Osteocyte (in vitro differentiated cells): ENCODE data around the gene BCAS4. TPM values are rescaled to one million over a fixed set of nuclear protein-coding genes. Genes with fewer than 3 reads are reported as not detected.

Experiments used
- DNase-seq: peaks from one replicate; pipeline ENCODE4 v3.0.0; 2021; ENCODE audit warnings: mixed read lengths; ENCODE audit not compliant: unreplicated experiment; ENCODE audit errors: extremely low spot score
- H3K27ac Mint-ChIP-seq: one replicate; pipeline ENCODE4 v1.8.0; 2021; ENCODE audit warnings: mild to moderate bottlenecking, mixed read lengths; ENCODE audit not compliant: unreplicated experiment
- H3K27me3 Mint-ChIP-seq: one replicate; pipeline ENCODE4 v1.8.0; 2021; ENCODE audit warnings: mixed read lengths; ENCODE audit not compliant: unreplicated experiment
- H3K36me3 Mint-ChIP-seq: one replicate; pipeline ENCODE4 v1.8.0; 2021; ENCODE audit warnings: mixed read lengths; ENCODE audit not compliant: unreplicated experiment
- H3K4me1 Mint-ChIP-seq: one replicate; pipeline ENCODE4 v1.8.0; 2021; ENCODE audit warnings: mixed read lengths; ENCODE audit not compliant: unreplicated experiment
- H3K4me3 Mint-ChIP-seq: one replicate; pipeline ENCODE4 v1.8.0; 2021; ENCODE audit warnings: mild to moderate bottlenecking, moderate library complexity, mixed read lengths; ENCODE audit not compliant: unreplicated experiment
- H3K9me3 Mint-ChIP-seq: one replicate; pipeline ENCODE4 v1.8.0; 2021; ENCODE audit warnings: mixed read lengths; ENCODE audit not compliant: unreplicated experiment
- total RNA-seq: library from RNA; stranded (reverse); gene quantifications from 2 replicates; pipeline ENCODE4 v1.2.1, GENCODE V29; 2021
- TF ChIP-seq, protein P1 (sequence below): fragments of 200-600 bp; sonication (generic); IDR thresholded peaks from 2 replicates; pipeline ENCODE4 v1.5.0; 2021; ENCODE audit warnings: antibody characterized with exemption, mild to moderate bottlenecking, moderate library complexity

Gene BCAS4
- total RNA-seq, 1 donor from 2014 or later: 4.2 TPM

DNA sequence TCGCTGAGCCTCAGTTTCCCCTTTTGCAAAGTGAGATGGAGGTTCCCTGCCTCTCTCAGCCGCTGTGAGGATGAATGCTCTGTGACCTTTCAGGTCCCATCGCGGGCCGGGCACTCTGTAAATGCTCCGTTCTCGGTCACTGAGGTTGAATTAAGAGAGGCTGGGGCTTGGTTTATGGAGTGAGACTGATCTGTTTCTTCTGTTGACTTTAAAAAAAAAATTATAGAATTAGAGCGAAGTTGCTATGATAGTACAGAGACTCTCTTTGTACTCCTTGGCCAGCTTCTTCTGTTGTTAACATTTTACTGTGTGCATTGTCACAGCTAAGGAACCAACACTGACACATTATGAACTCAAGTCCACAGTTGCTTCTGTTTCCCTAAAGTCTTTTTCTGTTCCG lies 72.0 kb downstream of the BCAS4 start:
- TF ChIP-seq, protein P1, sequence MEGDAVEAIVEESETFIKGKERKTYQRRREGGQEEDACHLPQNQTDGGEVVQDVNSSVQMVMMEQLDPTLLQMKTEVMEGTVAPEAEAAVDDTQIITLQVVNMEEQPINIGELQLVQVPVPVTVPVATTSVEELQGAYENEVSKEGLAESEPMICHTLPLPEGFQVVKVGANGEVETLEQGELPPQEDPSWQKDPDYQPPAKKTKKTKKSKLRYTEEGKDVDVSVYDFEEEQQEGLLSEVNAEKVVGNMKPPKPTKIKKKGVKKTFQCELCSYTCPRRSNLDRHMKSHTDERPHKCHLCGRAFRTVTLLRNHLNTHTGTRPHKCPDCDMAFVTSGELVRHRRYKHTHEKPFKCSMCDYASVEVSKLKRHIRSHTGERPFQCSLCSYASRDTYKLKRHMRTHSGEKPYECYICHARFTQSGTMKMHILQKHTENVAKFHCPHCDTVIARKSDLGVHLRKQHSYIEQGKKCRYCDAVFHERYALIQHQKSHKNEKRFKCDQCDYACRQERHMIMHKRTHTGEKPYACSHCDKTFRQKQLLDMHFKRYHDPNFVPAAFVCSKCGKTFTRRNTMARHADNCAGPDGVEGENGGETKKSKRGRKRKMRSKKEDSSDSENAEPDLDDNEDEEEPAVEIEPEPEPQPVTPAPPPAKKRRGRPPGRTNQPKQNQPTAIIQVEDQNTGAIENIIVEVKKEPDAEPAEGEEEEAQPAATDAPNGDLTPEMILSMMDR: no peak
- Mint-ChIP-seq H3K9me3 (no peaks in the 10 kb centered on the region), H3K4me3 (no peak overlapping the region), H3K27me3 (no peaks in the 10 kb centered on the region), H3K27ac (no peak overlapping the region), H3K4me1 (peaks cover 17% of the 10 kb centered on the region), H3K36me3 (no peaks in the 10 kb centered on the region)
- no peak for DNase-seq

DNA sequence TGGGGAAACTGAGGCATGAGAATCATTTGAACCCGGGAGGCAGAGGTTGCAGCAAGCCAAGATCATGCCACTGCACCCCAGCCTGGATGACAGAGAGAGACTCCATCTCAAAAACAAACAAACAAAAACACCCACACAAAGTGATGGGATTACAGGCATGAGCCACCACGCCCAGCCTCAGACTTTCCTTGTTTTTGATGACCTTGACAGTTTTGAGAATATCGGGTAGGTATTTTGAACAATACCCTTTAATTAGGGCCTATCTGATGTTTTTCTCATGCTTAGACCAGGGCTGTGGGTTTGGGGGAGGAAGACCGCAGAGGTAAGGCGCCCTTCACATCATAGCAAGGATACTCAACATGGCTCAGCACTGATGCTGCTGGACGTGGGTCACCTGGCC lies 72.9 kb downstream of the BCAS4 start:
- Mint-ChIP-seq H3K36me3 (no peaks in the 10 kb centered on the region), H3K27ac (no peak overlapping the region), H3K27me3 (no peaks in the 10 kb centered on the region), H3K4me1 (peaks cover 17% of the 10 kb centered on the region), H3K9me3 (no peaks in the 10 kb centered on the region), H3K4me3 (no peak overlapping the region)
- TF ChIP-seq, protein P1: no peak
- DNase-seq: no peak

DNA sequence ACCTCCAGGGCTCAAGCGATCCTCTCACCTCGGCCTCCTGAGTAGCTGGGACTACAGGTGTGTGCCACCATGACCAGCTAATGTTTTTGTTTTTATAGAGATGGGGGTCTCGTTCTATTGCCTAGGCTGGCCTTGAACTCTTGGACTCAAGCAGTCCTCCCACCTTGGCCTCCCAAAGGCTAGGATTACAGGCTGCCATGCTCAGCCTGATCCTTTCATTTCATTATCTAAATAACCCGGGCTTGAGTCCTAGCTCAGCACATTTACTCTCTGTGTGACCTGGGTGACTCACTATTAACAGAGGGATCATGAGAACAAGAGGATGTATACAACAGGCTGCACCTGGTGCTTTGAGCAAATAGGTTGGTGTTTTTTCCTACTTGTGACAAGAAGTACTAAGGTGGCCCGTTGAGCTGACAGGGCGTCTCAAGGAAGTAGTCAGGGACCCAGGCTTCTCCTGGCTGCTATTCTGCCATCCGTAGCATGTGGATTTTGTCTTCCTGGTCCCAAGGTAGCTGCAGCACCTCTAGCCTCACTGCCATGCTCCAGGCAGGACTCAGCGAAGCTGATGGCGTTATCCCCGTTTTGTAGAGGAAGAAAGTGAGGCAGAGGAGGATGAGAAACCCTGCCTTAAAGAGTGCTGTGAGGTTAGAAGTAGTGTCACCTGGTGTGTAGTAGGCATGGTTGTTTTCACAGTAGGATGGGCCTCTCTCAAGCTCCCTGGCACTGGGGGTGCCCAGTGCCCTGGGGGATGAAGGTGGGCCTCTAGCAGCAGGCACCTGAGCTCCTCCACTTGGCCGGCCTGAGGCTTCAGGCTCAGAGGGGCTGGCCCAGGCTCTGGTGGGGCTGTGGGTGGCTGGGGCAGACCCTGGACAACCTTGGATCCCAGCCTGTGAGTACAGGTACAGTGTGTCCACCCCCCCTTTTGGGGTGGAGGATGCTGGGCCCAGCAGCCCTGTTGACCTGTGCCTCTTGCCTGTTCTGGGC lies 73.9 kb downstream of the BCAS4 start:
- H3K9me3 Mint-ChIP-seq: no peaks in the 10 kb centered on the region
- H3K4me3 Mint-ChIP-seq: no peak overlapping the region
- no peak for DNase-seq
- TF ChIP-seq, protein P1: no peak
- H3K36me3 Mint-ChIP-seq: no peaks in the 10 kb centered on the region
- peaks cover 17% of the 10 kb centered on the region for H3K4me1 Mint-ChIP-seq
- no peak overlapping the region for H3K27ac Mint-ChIP-seq
- H3K27me3 Mint-ChIP-seq: no peaks in the 10 kb centered on the region

GRCh38 chr20:50870561-50871161 lies 75.8 kb downstream of the BCAS4 start:
- H3K36me3 Mint-ChIP-seq: no peaks in the 10 kb centered on the region
- H3K9me3 Mint-ChIP-seq: no peaks in the 10 kb centered on the region
- no peaks in the 10 kb centered on the region for H3K27me3 Mint-ChIP-seq
- no peak overlapping the region for H3K4me3 Mint-ChIP-seq
- DNase-seq: no peak
- peaks cover 17% of the 10 kb centered on the region for H3K4me1 Mint-ChIP-seq
- H3K27ac Mint-ChIP-seq: no peak overlapping the region
- TF ChIP-seq, protein P1: no peak
